Measurements from ENCODE around the gene MLX.
A peak's percentile ranks its signal among the peaks of the same experiment; 100 is the strongest.

The MLX gene

GRCh38 chr17:42553866-42554249 is 13.0 kb upstream of the MLX start:
- H4K20me1 ChIP-seq (ENCODE audit: insufficient read depth, low read length, poor library complexity, severe bottlenecking), result peaks cover 11% of the 10 kb centered on the region
- H3K4me2 ChIP-seq (ENCODE audit: low read depth, low read length, poor library complexity, severe bottlenecking), result peak overlapping the region; percentile 87
- H3K9me2 ChIP-seq (replicated peaks; ENCODE audit: low read depth, low read length), result no peaks in the 10 kb centered on the region
- H3K27me3 ChIP-seq (ENCODE audit: insufficient read depth, low read length, poor library complexity, severe bottlenecking), result no peaks in the 10 kb centered on the region
- H3K36me3 ChIP-seq (ENCODE audit: insufficient read depth, low read length), result no peaks in the 10 kb centered on the region
- H3K4me3 ChIP-seq (ENCODE audit: low read length, poor library complexity, severe bottlenecking), result peak overlapping the region; percentile 98
- peak overlapping the region; percentile 59; the same call in 1 of the 2 replicates for H2AFZ ChIP-seq (ENCODE audit: low read length)
- no peaks in the 10 kb centered on the region for H3K9me3 ChIP-seq (ENCODE audit: insufficient read depth, low read depth, low read length)
- no peak; the same call in 1 of the 2 replicates for TF ChIP-seq CTCF (conservative IDR thresholded peaks at IDR 0.05; ENCODE audit: low read length)
- no peak for TF ChIP-seq EZH2phosphoT487 (IDR thresholded peaks at IDR 0.05; ENCODE audit: borderline replicate concordance)
- H3F3A ChIP-seq (ENCODE audit: low read depth), result no peaks in the 10 kb centered on the region
- H3K79me2 ChIP-seq (ENCODE audit: insufficient read depth, low read length), result peaks cover 29% of the 10 kb centered on the region
- H3K9ac ChIP-seq (ENCODE audit: low read depth, low read length, poor library complexity, severe bottlenecking), result peak overlapping the region; percentile 88
- H3K4me1 ChIP-seq (ENCODE audit: insufficient read depth, low read length, poor library complexity, severe bottlenecking), result peaks cover 11% of the 10 kb centered on the region

- H3K79me2 ChIP-seq (ENCODE audit: insufficient read depth, low read length), result peaks cover 29% of the 10 kb centered on the region
- no peaks in the 10 kb centered on the region for H3K9me2 ChIP-seq (replicated peaks; ENCODE audit: low read depth, low read length)
- H3F3A ChIP-seq (ENCODE audit: low read depth), result no peaks in the 10 kb centered on the region
- H3K9ac ChIP-seq (ENCODE audit: low read depth, low read length, poor library complexity, severe bottlenecking), result peak overlapping the region; percentile 88
- TF ChIP-seq EZH2phosphoT487 (IDR thresholded peaks at IDR 0.05; ENCODE audit: borderline replicate concordance), result no peak
- TF ChIP-seq CTCF (conservative IDR thresholded peaks at IDR 0.05; ENCODE audit: low read length), result no peak
- peaks cover 11% of the 10 kb centered on the region for H4K20me1 ChIP-seq (ENCODE audit: insufficient read depth, low read length, poor library complexity, severe bottlenecking)
- peak overlapping the region; percentile 89 for H2AFZ ChIP-seq (ENCODE audit: low read length)
- no peaks in the 10 kb centered on the region for H3K36me3 ChIP-seq (ENCODE audit: insufficient read depth, low read length)
- H3K4me1 ChIP-seq (ENCODE audit: insufficient read depth, low read length, poor library complexity, severe bottlenecking), result peaks cover 11% of the 10 kb centered on the region
- H3K4me2 ChIP-seq (ENCODE audit: low read depth, low read length, poor library complexity, severe bottlenecking), result peak overlapping the region; percentile 87
- H3K4me3 ChIP-seq (ENCODE audit: low read length, poor library complexity, severe bottlenecking), result peak overlapping the region; percentile 98
- no peaks in the 10 kb centered on the region for H3K27me3 ChIP-seq (ENCODE audit: insufficient read depth, low read length, poor library complexity, severe bottlenecking)
- H3K9me3 ChIP-seq (ENCODE audit: insufficient read depth, low read depth, low read length), result no peaks in the 10 kb centered on the region
Measured at GRCh38 chr17:42554250-42555121, 12.4 kb upstream of the MLX start.

- Histone ChIP-seq H3K9me2 (replicated peaks; ENCODE audit: low read depth, low read length) (no peaks in the 10 kb centered on the region), H3K36me3 (ENCODE audit: insufficient read depth, low read length) (no peaks in the 10 kb centered on the region), H3K4me3 (ENCODE audit: low read length, poor library complexity, severe bottlenecking) (peak overlapping the region; percentile 98), H3K9ac (ENCODE audit: low read depth, low read length, poor library complexity, severe bottlenecking) (peak overlapping the region; percentile 88), H3K27me3 (ENCODE audit: insufficient read depth, low read length, poor library complexity, severe bottlenecking) (no peaks in the 10 kb centered on the region), H4K20me1 (ENCODE audit: insufficient read depth, low read length, poor library complexity, severe bottlenecking) (peaks cover 11% of the 10 kb centered on the region), H3K4me1 (ENCODE audit: insufficient read depth, low read length, poor library complexity, severe bottlenecking) (peaks cover 11% of the 10 kb centered on the region), H3K9me3 (ENCODE audit: insufficient read depth, low read depth, low read length) (no peaks in the 10 kb centered on the region), H3F3A (ENCODE audit: low read depth) (no peaks in the 10 kb centered on the region), H3K4me2 (ENCODE audit: low read depth, low read length, poor library complexity, severe bottlenecking) (peak overlapping the region; percentile 87), H3K79me2 (ENCODE audit: insufficient read depth, low read length) (peaks cover 29% of the 10 kb centered on the region), H2AFZ (ENCODE audit: low read length) (peak overlapping the region; percentile 89)
- no peak for TF ChIP-seq CTCF (conservative IDR thresholded peaks at IDR 0.05; ENCODE audit: low read length)
- TF ChIP-seq EZH2phosphoT487 (IDR thresholded peaks at IDR 0.05; ENCODE audit: borderline replicate concordance), result no peak
Measured at GRCh38 chr17:42555122-42555622, 11.7 kb upstream of the MLX start.
